Heart right ventricle (tissue), 16 donors: ENCODE measurements around the gene MAPT. TPM values are rescaled to one million over a fixed set of nuclear protein-coding genes. Genes with fewer than 3 reads are reported as not detected.

Source experiments
- ATAC-seq, 8 donors: fragments of 200-7000 bp; cut with Tn5 transposase; one replicate each; pipeline ENCODE4 v1.9.1; 2020; ENCODE audit warnings: mild to moderate bottlenecking in 8 of 8, moderate library complexity in 8 of 8, moderate number of reproducible peaks in 1 of 8
- DNase-seq, 2 donors: peaks; one replicate each; pipeline ENCODE4 v3.0.0-alpha.2; 2020
- H3K27ac ChIP-seq, 10 donors: fragments of 200-600 bp; sonication (generic) in 2 of 10; one replicate each; pipeline versions ENCODE4 v1.5.0 to v1.8.0; 2020 to 2022; ENCODE audit warnings: mild to moderate bottlenecking in 3 of 10
- H3K27me3 ChIP-seq, 7 donors: fragments of 200-600 bp; one replicate each; pipeline ENCODE4 v1.8.0; 2021 to 2022; ENCODE audit warnings: mild to moderate bottlenecking in 2 of 7
- H3K36me3 ChIP-seq, 9 donors: fragments of 200-600 bp; sonication (generic) in 1 of 9; one replicate each; pipeline versions ENCODE4 v1.5.0 to v1.8.0; 2020 to 2022; ENCODE audit warnings: mild to moderate bottlenecking in 2 of 9
- H3K4me1 ChIP-seq, 9 donors: fragments of 200-600 bp; sonication (generic) in 1 of 9; one replicate each; pipeline versions ENCODE4 v1.5.0 to v1.8.0; 2020 to 2022; ENCODE audit warnings: mild to moderate bottlenecking in 4 of 9
- H3K4me3 ChIP-seq, 10 donors: fragments of 200-600 bp; sonication (generic) in 2 of 10; one replicate each; pipeline versions ENCODE4 v1.5.0 to v1.8.0; 2020 to 2022; ENCODE audit warnings: mild to moderate bottlenecking in 7 of 10, moderate library complexity in 2 of 10
- H3K9me3 ChIP-seq, 11 donors: fragments of 200-600 bp in 10 of 11; sonication (generic) in 2 of 11; one replicate each; pipeline versions ENCODE4 v1.5.0 to v1.8.0; 2013 to 2022; ENCODE audit warnings: mild to moderate bottlenecking in 2 of 11, control low read depth in 1 of 11, moderate library complexity in 1 of 11
- CTCF ChIP-seq, 9 donors: fragments of 200-600 bp; sonication (generic) in 2 of 9; IDR thresholded peaks; one replicate each; pipeline versions ENCODE4 v1.5.0 to v1.8.0; 2021 to 2022; ENCODE audit warnings: antibody characterized with exemption in 9 of 9, mild to moderate bottlenecking in 5 of 9, moderate library complexity in 1 of 9
- WGBS, 2 donors: extraction: QIAGEN DNeasy Blood & Tissue Kit; methylation state at CpG; one replicate each; pipeline ENCODE4 v1.1.7; 2013; ENCODE audit warnings: inconsistent platforms in 1 of 2; 5-methylcytosine and 5-hydroxymethylcytosine counted together
- intact Hi-C, 10 donors: fragments of 100-400 bp; cut with DNase I; formaldehyde crosslinking; loops; one replicate each; pipeline versions ENCODE4 v1.11.1 to v1.14.2; 2022
- polyA plus RNA-seq, 2 donors: library from polyadenylated mRNA; stranded (reverse); fragments of 200-250 nt; gene quantifications; one replicate each; pipeline ENCODE4 v1.2.3, GENCODE V29; 2013
- total RNA-seq, 10 donors: library from RNA; stranded (reverse); fragmentation: NEBNext Ultra II Directional in 3 of 10; extraction: Animal tissue kit (Norgen Biotek cat#: 25700) in 3 of 10; gene quantifications; one replicate each; pipeline versions ENCODE4 v1.2.1 to v1.2.4, GENCODE V29; 2021 to 2023
- donor health status: Arrhythmogenic right ventricular cardiomyopathy.
- donor health status: ischemic (EF 13 %, LVEDD 7.1; RV severe dilation, severe dysfunction).
- donor health status: healthy with polysubstance abuse.
- donor health status: DM: no; HTN: yes; CAD: no.
- donor health status: DM: no; HTN: no; CAD: no.
- donor health status: ischemic (EF 25% LVEDD 6.9; RV normal size, moderate dysfunction).
- donor health status: ischemic (EF 25% LVEDD 5.7; RV mildly dilated, moderate dysfunction).
- donor health status: healthy.
- donor health status: DM: yes; HTN: yes; CAD: no.
- donor health status: Ischemic cardiomyopathy.
- donor health status: ischemic (EF 35%, LVEDD 5.7; RV mildly dilated, moderate dysfunction).
- donor health status: nonischemic (EF 11% LVEDD 7.7; RV severe dilation, severe dysfunction).
- donor health status: DM: yes; HTN: yes; CAD: no.
- donor health status: PGD.
- donor health status: ischemic (EF 29% LVEDD 5.4; RV normal size, mild dysfunction).
- donor health status: nonischemic (EF 23%, LVEDD 6.1; RV moderate dilation, normal function).

Gene MAPT
- total and polyA plus RNA-seq, 12 donors = 0.90 to 63.3 (median 32.5) TPM

- intact Hi-C loops = loop anchor here in 1 of 10 donors (10.0 kb wide), 1 partner anchor 67 kb away; no protein-coding TSS in a partner anchor
- H3K27me3 ChIP-seq = peaks cover 0 to 50% (median 38%) of the 10 kb centered on the region in 7 donors
- 67 to 77% methylated on average over 5 of the region's 5 CpGs for WGBS, 2 donors
Measured at GRCh38 chr17:45868276-45868675, 26.1 kb upstream of the MAPT start.

GRCh38 chr17:45869676-45870341 lies 24.5 kb upstream of the MAPT start:
- intact Hi-C loops = loop anchor here in 1 of 10 donors (10.0 kb wide), 1 partner anchor 65 kb away; no protein-coding TSS in a partner anchor
- Histone ChIP-seq H3K36me3 (no peaks in the 10 kb centered on the region), H3K4me1 (no peaks in the 10 kb centered on the region), H3K27me3 (peaks cover 0 to 40% (median 34%) of the 10 kb centered on the region in 7 donors), H3K9me3 (no peaks in the 10 kb centered on the region), H3K27ac (no peak overlapping the region), H3K4me3 (no peak overlapping the region)
- DNase-seq (no peak), ATAC-seq (peak in 1 of 8 donors; percentile 22)
- no peak for TF ChIP-seq CTCF (IDR thresholded peaks at IDR 0.05)
- 54 to 61% methylated on average over 14 of the region's 14 CpGs for WGBS, 2 donors

More at GRCh38 chr17:45868276-45868675, 26.1 kb upstream of the MAPT start:
- H3K4me3 ChIP-seq = no peak overlapping the region
- no peak for ATAC-seq
- DNase-seq = no peak
- no peaks in the 10 kb centered on the region for H3K9me3 ChIP-seq
- no peak for TF ChIP-seq CTCF (IDR thresholded peaks at IDR 0.05)
- no peaks in the 10 kb centered on the region for H3K36me3 ChIP-seq
- H3K27ac ChIP-seq = no peak overlapping the region
- no peaks in the 10 kb centered on the region for H3K4me1 ChIP-seq

- intact Hi-C loops = no loop called here
- no peak for TF ChIP-seq CTCF (IDR thresholded peaks at IDR 0.05)
- ATAC-seq = no peak
- Histone ChIP-seq H3K4me3 (no peak overlapping the region), H3K27ac (no peak overlapping the region), H3K27me3 (peaks cover 0 to 40% (median 28%) of the 10 kb centered on the region in 7 donors), H3K36me3 (no peaks in the 10 kb centered on the region), H3K4me1 (no peaks in the 10 kb centered on the region), H3K9me3 (no peaks in the 10 kb centered on the region)
- WGBS, 2 donors = 48 to 54% methylated on average over 4 of the region's 4 CpGs
- DNase-seq = no peak
Measured at GRCh38 chr17:45870342-45870974, 23.9 kb upstream of the MAPT start.

GRCh38 chr17:45871718-45872117 lies 22.6 kb upstream of the MAPT start:
- Histone ChIP-seq H3K27me3 (peaks cover 0 to 34% (median 18%) of the 10 kb centered on the region in 7 donors), H3K27ac (no peak overlapping the region), H3K9me3 (no peaks in the 10 kb centered on the region), H3K4me1 (no peaks in the 10 kb centered on the region), H3K4me3 (no peak overlapping the region), H3K36me3 (no peaks in the 10 kb centered on the region)
- WGBS, 2 donors = 73 to 82% methylated on average over 5 of the region's 5 CpGs
- ATAC-seq = no peak
- intact Hi-C loops = no loop called here
- DNase-seq = no peak
- TF ChIP-seq CTCF (IDR thresholded peaks at IDR 0.05) = no peak
